ENCODE data around the gene DCST2. TPM values are rescaled to one million over a fixed set of nuclear protein-coding genes. Genes with fewer than 3 reads are reported as not detected.

Gene DCST2
- polyA plus RNA-seq, 2 of the 4 experiments (the other 2 are of a cell fraction) = 0.23 to 1.0 TPM

DNA sequence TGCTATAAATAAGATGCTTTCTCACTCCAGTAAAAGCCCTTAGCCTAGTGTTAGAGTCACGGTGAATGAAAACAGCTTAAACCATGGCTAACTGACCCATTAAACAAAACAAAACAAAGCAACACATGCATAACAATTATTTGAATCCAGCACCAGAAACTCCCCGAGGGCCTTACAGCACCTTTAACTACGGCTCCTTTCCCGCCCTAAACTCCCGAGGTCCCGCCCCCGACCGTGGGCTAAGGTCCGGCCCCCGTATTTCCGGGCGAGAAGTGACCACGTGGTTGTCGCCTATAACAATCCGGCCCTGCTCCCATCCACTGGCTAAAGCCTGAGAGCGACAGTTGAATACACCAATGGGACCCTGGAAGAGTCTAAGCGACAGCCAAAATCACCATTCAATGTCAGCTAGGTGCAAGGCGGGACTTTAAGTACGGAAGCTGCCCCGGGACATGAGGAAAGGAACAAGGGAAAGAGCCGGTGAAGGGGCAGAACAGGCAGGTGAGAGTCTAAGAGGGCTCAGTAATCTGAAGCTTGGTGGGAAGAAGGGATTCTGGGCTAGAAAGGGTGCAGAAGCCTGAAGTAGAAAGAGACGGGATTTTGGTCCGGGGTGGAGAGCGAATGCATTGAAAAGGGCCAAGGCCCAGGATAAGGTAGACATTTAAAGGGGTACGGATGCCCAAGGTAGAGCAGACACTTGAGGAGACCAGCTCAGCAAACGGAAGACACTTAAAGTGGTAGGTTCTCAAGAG is 50.5 kb downstream of the DCST2 start, which contains the start of gene FLAD1 (continued):
- TF ChIP-seq, protein P1, sequence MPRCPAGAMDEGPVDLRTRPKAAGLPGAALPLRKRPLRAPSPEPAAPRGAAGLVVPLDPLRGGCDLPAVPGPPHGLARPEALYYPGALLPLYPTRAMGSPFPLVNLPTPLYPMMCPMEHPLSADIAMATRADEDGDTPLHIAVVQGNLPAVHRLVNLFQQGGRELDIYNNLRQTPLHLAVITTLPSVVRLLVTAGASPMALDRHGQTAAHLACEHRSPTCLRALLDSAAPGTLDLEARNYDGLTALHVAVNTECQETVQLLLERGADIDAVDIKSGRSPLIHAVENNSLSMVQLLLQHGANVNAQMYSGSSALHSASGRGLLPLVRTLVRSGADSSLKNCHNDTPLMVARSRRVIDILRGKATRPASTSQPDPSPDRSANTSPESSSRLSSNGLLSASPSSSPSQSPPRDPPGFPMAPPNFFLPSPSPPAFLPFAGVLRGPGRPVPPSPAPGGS (IDR thresholded peaks at IDR 0.05) = peak; percentile 55; the same call in 1 of the 3 replicates
- TF ChIP-seq, protein P2, sequence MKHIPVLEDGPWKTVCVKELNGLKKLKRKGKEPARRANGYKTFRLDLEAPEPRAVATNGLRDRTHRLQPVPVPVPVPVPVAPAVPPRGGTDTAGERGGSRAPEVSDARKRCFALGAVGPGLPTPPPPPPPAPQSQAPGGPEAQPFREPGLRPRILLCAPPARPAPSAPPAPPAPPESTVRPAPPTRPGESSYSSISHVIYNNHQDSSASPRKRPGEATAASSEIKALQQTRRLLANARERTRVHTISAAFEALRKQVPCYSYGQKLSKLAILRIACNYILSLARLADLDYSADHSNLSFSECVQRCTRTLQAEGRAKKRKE (CRISPR knock-in tag; IDR thresholded peaks at IDR 0.05; ENCODE audit: low read depth) = no peak
- TF ChIP-seq HEYL (CRISPR knock-in tag; IDR thresholded peaks at IDR 0.05) (no peak), RCOR1 (IDR thresholded peaks at IDR 0.05; ENCODE audit: low read depth, low read length) (no peak), MAFK (IDR thresholded peaks at IDR 0.05; ENCODE audit: partially characterized antibody) (no peak), ZC3H11A (IDR thresholded peaks at IDR 0.05) (no peak), ZNF302 (CRISPR knock-in tag; IDR thresholded peaks at IDR 0.05) (no peak), NR3C1 (IDR thresholded peaks at IDR 0.05) (no peak), ZFP36 (IDR thresholded peaks at IDR 0.05; ENCODE audit: borderline replicate concordance, partially characterized antibody) (no peak), NFE2L2 (conservative IDR thresholded peaks at IDR 0.05; ENCODE audit: low read length) (no peak), POLR2A (IDR thresholded peaks at IDR 0.05; ENCODE audit: low read length) (peak; percentile 41; the same call in 1 of the 2 replicates), FOSL2 (IDR thresholded peaks at IDR 0.05) (no peak), FOSL2 (CRISPR knock-in tag; IDR thresholded peaks at IDR 0.05) (0 out of 2 replicates have a peak, but pooled peaks have one; percentile 13), FOXS1 (CRISPR knock-in tag; IDR thresholded peaks at IDR 0.05) (no peak), RNF2 (IDR thresholded peaks at IDR 0.05; ENCODE audit: borderline replicate concordance, low read depth) (no peak), RFX5 (IDR thresholded peaks at IDR 0.05) (no peak), PHF8 (IDR thresholded peaks at IDR 0.05; ENCODE audit: borderline replicate concordance, low read depth) (0 out of 2 replicates have a peak, but pooled peaks have one; percentile 14), TFCP2L1 (CRISPR knock-in tag; IDR thresholded peaks at IDR 0.05) (no peak), HDAC2 (IDR thresholded peaks at IDR 0.05) (no peak), SREBF2 (IDR thresholded peaks at IDR 0.05) (no peak), KDM5A (IDR thresholded peaks at IDR 0.05) (peak; percentile 24; the same call in 1 of the 2 replicates)
- TF ChIP-seq, protein P3, sequence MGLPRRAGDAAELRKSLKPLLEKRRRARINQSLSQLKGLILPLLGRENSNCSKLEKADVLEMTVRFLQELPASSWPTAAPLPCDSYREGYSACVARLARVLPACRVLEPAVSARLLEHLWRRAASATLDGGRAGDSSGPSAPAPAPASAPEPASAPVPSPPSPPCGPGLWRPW (IDR thresholded peaks at IDR 0.05) = no peak
- TF ChIP-seq, protein P4, sequence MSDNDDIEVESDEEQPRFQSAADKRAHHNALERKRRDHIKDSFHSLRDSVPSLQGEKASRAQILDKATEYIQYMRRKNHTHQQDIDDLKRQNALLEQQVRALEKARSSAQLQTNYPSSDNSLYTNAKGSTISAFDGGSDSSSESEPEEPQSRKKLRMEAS (IDR thresholded peaks at IDR 0.05) = peak; percentile 97
- TF ChIP-seq, protein P5, sequence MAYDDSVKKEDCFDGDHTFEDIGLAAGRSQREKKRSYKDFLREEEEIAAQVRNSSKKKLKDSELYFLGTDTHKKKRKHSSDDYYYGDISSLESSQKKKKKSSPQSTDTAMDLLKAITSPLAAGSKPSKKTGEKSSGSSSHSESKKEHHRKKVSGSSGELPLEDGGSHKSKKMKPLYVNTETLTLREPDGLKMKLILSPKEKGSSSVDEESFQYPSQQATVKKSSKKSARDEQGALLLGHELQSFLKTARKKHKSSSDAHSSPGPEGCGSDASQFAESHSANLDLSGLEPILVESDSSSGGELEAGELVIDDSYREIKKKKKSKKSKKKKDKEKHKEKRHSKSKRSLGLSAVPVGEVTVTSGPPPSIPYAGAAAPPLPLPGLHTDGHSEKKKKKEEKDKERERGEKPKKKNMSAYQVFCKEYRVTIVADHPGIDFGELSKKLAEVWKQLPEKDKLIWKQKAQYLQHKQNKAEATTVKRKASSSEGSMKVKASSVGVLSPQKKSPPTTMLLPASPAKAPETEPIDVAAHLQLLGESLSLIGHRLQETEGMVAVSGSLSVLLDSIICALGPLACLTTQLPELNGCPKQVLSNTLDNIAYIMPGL (CRISPR knock-in tag; IDR thresholded peaks at IDR 0.05; ENCODE audit: borderline replicate concordance) = no peak

DNA sequence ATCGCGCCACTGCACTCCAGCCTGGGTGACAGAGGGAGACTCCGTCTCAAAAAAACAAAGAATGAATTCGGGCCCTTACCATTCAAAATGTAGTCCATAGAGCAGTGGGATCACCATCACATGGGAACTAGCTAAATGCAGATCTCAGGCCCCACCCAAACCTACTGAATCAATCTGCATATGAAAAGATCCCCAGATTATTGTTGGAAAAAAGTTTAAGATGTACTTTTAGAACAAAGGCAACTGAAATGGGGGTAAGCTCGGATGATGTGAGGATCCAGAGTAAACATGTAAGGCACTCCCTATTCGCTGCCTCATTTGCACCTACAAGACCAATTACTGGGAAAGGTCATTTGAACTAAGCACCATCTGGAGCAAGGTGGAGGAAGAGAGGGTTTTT is 51.2 kb downstream of the DCST2 start:
- CTCF ChIA-PET = interaction anchor here (0.6 to 0.7 kb wide), 2 partner anchors 133 to 429 kb away, joined by 3 read pairs; no protein-coding TSS in a partner anchor
- ATAC-seq = no peak
- peak overlapping the region; percentile 62 to 79 for H3K27ac ChIP-seq

More for the DNA sequence above, 51.2 kb downstream of the DCST2 start:
- WGBS (ENCODE audit: missing lambda C conversion rate) = 78% methylated on average over 6 of the region's 6 CpGs
- peaks cover 25% of the 10 kb centered on the region for H3K4me1 ChIP-seq
- POLR2A ChIA-PET = interaction anchor here (1.3 to 2.8 kb wide), 2 partner anchors 8 to 19 kb away, joined by 6 to 41 read pairs; partner anchors contain the start of gene CKS1B
- H3K4me3 ChIP-seq = peak overlapping the region; percentile 38
- TF ChIP-seq ESRRA (IDR thresholded peaks at IDR 0.05; ENCODE audit: borderline replicate concordance, low read length) (no peak), JUNB (IDR thresholded peaks at IDR 0.05) (no peak), POLR2A (IDR thresholded peaks at IDR 0.05; ENCODE audit: low read length) (no peak), EHMT2 (IDR thresholded peaks at IDR 0.05; ENCODE audit: low read depth) (no peak), CEBPB (IDR thresholded peaks at IDR 0.05) (no peak), HEYL (CRISPR knock-in tag; IDR thresholded peaks at IDR 0.05) (no peak), CHD2 (IDR thresholded peaks at IDR 0.05; ENCODE audit: low read length, partially characterized antibody) (no peak), HOXB5 (CRISPR knock-in tag; IDR thresholded peaks at IDR 0.05) (no peak), ZSCAN20 (CRISPR knock-in tag; IDR thresholded peaks at IDR 0.05) (no peak), KDM1A (IDR thresholded peaks at IDR 0.05; ENCODE audit: low read depth) (no peak), HOXB13 (CRISPR knock-in tag; IDR thresholded peaks at IDR 0.05; ENCODE audit: low read depth) (no peak)
- TF ChIP-seq, protein P6, sequence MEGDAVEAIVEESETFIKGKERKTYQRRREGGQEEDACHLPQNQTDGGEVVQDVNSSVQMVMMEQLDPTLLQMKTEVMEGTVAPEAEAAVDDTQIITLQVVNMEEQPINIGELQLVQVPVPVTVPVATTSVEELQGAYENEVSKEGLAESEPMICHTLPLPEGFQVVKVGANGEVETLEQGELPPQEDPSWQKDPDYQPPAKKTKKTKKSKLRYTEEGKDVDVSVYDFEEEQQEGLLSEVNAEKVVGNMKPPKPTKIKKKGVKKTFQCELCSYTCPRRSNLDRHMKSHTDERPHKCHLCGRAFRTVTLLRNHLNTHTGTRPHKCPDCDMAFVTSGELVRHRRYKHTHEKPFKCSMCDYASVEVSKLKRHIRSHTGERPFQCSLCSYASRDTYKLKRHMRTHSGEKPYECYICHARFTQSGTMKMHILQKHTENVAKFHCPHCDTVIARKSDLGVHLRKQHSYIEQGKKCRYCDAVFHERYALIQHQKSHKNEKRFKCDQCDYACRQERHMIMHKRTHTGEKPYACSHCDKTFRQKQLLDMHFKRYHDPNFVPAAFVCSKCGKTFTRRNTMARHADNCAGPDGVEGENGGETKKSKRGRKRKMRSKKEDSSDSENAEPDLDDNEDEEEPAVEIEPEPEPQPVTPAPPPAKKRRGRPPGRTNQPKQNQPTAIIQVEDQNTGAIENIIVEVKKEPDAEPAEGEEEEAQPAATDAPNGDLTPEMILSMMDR (IDR thresholded peaks at IDR 0.05) = no peak
- no peak for FAIRE-seq
- H3K9me3 ChIP-seq = no peaks in the 10 kb centered on the region
- H3K4me2 ChIP-seq = peak overlapping the region; percentile 89
- DNase-seq (ENCODE audit: low read depth in 1 of 2, low spot score in 1 of 2) = no peak

Measured in A549 (cell line).